K562 (cell line): ENCODE results near the gene GPR152. TPM values are rescaled to one million over a fixed set of nuclear protein-coding genes. Genes with fewer than 3 reads are reported as not detected.
A peak's percentile ranks its signal among the peaks of the same experiment; 100 is the strongest.

Experiments
- CLOCK ChIP-seq: fragments of 250-450 bp; sonication (Bioruptor Pico); IDR thresholded peaks from 2 replicates; pipeline ENCODE4 v1.4.0; 2020; ENCODE audit warnings: mild to moderate bottlenecking, moderate library complexity, borderline replicate concordance
- FOXA1 ChIP-seq: fragments of 450-650 bp; IDR thresholded peaks from 2 replicates; pipeline ENCODE4 v1.6.1; 2016; ENCODE audit warnings: mild to moderate bottlenecking, borderline replicate concordance
- IRF9 ChIP-seq: fragments of 450-650 bp; IDR thresholded peaks from 2 replicates; pipeline ENCODE4 v1.6.1; 2016; ENCODE audit warnings: missing biosample characterization, missing genetic modification characterization
- MAFK ChIP-seq: IDR thresholded peaks from 2 replicates; pipeline ENCODE4 v1.6.1; 2011; ENCODE audit warnings: low read length, improper control_type of control experiment
- RERE ChIP-seq: sonication (generic); formaldehyde crosslinking; IDR thresholded peaks from 2 replicates; pipeline ENCODE4 v1.8.0; 2023; ENCODE audit warnings: missing genetic modification reagents, mild to moderate bottlenecking, borderline replicate concordance
- SAFB2 ChIP-seq: fragments of 200-400 bp; formaldehyde crosslinking; IDR thresholded peaks from 2 replicates; pipeline ENCODE4 v1.6.1; 2018; ENCODE audit warnings: borderline replicate concordance, low read length, low read depth, moderate library complexity; ENCODE audit not compliant: severe bottlenecking
- SMARCA5 ChIP-seq: fragments of 450-650 bp; IDR thresholded peaks from 2 replicates; pipeline ENCODE4 v1.6.1; 2016
- SREBF1 ChIP-seq: fragments of 150-350 bp; IDR thresholded peaks from 2 replicates; pipeline ENCODE4 v1.6.1; 2014; ENCODE audit warnings: antibody characterized with exemption, low read depth, low read length, borderline replicate concordance
- VEZF1 ChIP-seq: fragments of 200-800 bp; sonication (Bioruptor generic); IDR thresholded peaks from 2 replicates; pipeline ENCODE4 v1.6.1; 2017; ENCODE audit warnings: missing genetic modification characterization, missing compliant biosample characterization
- ZBTB33 ChIP-seq: sonication (generic); formaldehyde crosslinking; IDR thresholded peaks from 2 replicates; pipeline ENCODE4 v1.8.1; 2023; ENCODE audit warnings: mild to moderate bottlenecking, missing genetic modification reagents
- ZNF124 ChIP-seq: sonication (generic); formaldehyde crosslinking; IDR thresholded peaks from 2 replicates; pipeline ENCODE4 v1.8.1; 2022; ENCODE audit warnings: missing genetic modification reagents
- ZNF445 ChIP-seq: fragments of 250-450 bp; sonication (Bioruptor Pico); IDR thresholded peaks from 2 replicates; pipeline ENCODE4 v1.4.0; 2020; ENCODE audit warnings: low read depth, mild to moderate bottlenecking, moderate library complexity
- ZNF695 ChIP-seq: fragments of 450-650 bp; formaldehyde crosslinking; IDR thresholded peaks from 2 replicates; pipeline ENCODE4 v1.4.0; 2020; ENCODE audit warnings: mild to moderate bottlenecking, moderate library complexity
- ZSCAN32 ChIP-seq: fragments of 450-650 bp; formaldehyde crosslinking; IDR thresholded peaks from 2 replicates; pipeline ENCODE4 v1.4.0; 2020; ENCODE audit warnings: mild to moderate bottlenecking, moderate library complexity
- polyA plus RNA-seq, 8 experiments: library from polyadenylated mRNA; depleted of rRNA in 4 of 8; stranded (reverse) in 5 of 8; unstranded in 3 of 8; fragments of >200 nt; fragmentation: Nextera tagmentation in 2 of 8; fragmentation: Illumina TruSeq in 1 of 8; extraction: Ambion mirVana in 2 of 8; extraction: Trizol in 1 of 8; gene quantifications; 2 replicates each; pipeline versions ENCODE4 v1.2.1 to v1.2.3, GENCODE V29; 2011 to 2014; ENCODE audit warnings: inconsistent platforms in 1 of 8, missing spikeins in 1 of 8
- total RNA-seq, 7 experiments: library from RNA; depleted of rRNA in 6 of 7; stranded (reverse); fragments of >200 nt in 6 of 7; fragmentation: Illumina TruSeq in 2 of 7; extraction: Trizol in 2 of 7; gene quantifications; 2 replicates each; pipeline versions ENCODE4 v1.2.1 to v1.2.3, GENCODE V29; 2011 to 2021; ENCODE audit warnings: low replicate concordance in 1 of 7

Gene GPR152
- total and polyA plus RNA-seq, 9 of the 15 experiments (the other 6 are each of a cell fraction or from before 2014, with no cell fraction given) = not detected

GRCh38 chr11:67401495-67402191 lies 50.9 kb downstream of the GPR152 start, which contains the start of gene PPP1CA (continued):
- TF ChIP-seq CLOCK (CRISPR knock-in tag) (no peak), MAFK (no peak), SREBF1 (no peak), SAFB2 (no peak), ZNF445 (CRISPR knock-in tag) (no peak), ZNF695 (CRISPR knock-in tag) (no peak), ZSCAN32 (CRISPR knock-in tag) (no peak), SMARCA5 (no peak), ZBTB33 (no peak), IRF9 (tag) (no peak), FOXA1 (no peak), ZNF124 (CRISPR knock-in tag) (no peak), RERE (no peak), VEZF1 (peak; percentile 97)
